Mononuclear cell (primary cell): ENCODE data around the gene PLBD2. TPM values are rescaled to one million over a fixed set of nuclear protein-coding genes. Genes with fewer than 3 reads are reported as not detected.
A peak's percentile ranks its signal among the peaks of the same experiment; 100 is the strongest.

Experiments used
- H3K27me3 ChIP-seq: 2 replicates; pipeline ENCODE4 v1.6.0; 2011; ENCODE audit warnings: low read length, control low read depth; ENCODE audit not compliant: insufficient read depth
- H3K4me1 ChIP-seq: 2 replicates; pipeline ENCODE4 v1.5.1; 2011; ENCODE audit warnings: mild to moderate bottlenecking, low read length, control low read depth; ENCODE audit not compliant: insufficient read depth
- H3K4me3 ChIP-seq: 2 replicates; pipeline ENCODE4 v1.5.1; 2011; ENCODE audit warnings: mild to moderate bottlenecking, low read length, moderate library complexity
- H3K9me3 ChIP-seq: 2 replicates; pipeline ENCODE4 v1.5.1; 2011; ENCODE audit warnings: low read depth, mild to moderate bottlenecking, control low read depth, low read length
- total RNA-seq: library from RNA; depleted of rRNA; stranded (reverse); fragments of >200 nt; gene quantifications from one replicate; pipeline ENCODE4 v1.2.3, GENCODE V29; 2012

The PLBD2 gene, protein sequence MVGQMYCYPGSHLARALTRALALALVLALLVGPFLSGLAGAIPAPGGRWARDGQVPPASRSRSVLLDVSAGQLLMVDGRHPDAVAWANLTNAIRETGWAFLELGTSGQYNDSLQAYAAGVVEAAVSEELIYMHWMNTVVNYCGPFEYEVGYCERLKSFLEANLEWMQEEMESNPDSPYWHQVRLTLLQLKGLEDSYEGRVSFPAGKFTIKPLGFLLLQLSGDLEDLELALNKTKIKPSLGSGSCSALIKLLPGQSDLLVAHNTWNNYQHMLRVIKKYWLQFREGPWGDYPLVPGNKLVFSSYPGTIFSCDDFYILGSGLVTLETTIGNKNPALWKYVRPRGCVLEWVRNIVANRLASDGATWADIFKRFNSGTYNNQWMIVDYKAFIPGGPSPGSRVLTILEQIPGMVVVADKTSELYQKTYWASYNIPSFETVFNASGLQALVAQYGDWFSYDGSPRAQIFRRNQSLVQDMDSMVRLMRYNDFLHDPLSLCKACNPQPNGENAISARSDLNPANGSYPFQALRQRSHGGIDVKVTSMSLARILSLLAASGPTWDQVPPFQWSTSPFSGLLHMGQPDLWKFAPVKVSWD
- 15.3 TPM for total RNA-seq

DNA sequence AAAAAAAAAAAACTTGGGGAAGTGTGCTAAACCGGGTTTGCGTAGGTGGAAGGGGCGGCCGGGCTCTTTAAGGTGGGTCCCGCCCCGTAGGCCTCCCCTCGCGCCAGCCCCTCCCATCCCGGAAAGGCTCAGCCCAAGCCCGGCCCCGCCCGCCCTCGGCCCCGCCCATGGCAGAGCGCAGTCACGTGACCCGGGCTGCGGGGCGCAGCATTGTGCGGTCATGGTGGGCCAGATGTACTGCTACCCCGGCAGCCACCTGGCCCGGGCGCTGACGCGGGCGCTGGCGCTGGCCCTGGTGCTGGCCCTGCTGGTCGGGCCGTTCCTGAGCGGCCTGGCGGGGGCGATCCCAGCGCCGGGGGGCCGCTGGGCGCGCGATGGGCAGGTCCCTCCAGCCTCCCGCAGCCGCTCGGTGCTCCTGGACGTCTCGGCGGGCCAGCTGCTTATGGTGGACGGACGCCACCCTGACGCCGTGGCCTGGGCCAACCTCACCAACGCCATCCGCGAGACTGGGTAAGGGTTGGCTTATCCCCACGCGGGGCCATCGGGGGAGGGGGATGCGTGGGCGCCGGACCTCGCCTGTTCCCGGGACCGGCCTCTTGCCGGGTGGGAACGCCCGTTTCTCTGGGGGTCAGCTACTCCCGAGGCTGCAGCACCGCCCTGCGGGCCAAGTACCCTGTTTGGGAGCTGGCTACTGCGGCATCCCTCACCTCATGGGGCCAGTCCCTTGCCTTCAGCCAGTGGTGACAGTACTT lies at the start of gene PLBD2:
PLBD2 (plus strand) TSS at position 207 of the 752 bp plus-strand sequence; CDS start at position 221, 14 bp downstream.
- Histone ChIP-seq H3K4me3 (peak within 1 kb of the TSS; percentile 63), H3K27me3 (no peaks in the 10 kb centered on the region), H3K4me1 (peaks cover 32% of the 10 kb centered on the region), H3K9me3 (no peaks in the 10 kb centered on the region)

DNA sequence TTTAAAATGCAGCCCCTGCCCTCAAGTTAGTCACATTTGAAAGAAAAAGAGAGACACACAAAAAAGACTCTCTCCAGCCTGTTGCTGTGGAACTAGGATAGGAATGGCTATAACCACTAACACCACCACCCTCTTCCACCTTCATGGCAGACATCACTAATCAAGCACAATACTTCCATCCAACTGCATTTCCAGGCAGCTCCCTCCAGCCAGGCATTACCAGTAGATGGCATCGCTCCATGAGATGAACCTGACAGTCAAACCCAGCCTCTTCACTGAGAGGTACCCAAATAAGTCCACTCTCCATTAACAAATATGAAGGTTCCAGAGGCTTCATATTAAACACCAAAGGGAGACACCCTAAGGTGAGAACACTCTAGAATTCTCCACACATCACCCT lies 47.9 kb upstream of the PLBD2 start:
- no peaks in the 10 kb centered on the region for H3K9me3 ChIP-seq

DNA sequence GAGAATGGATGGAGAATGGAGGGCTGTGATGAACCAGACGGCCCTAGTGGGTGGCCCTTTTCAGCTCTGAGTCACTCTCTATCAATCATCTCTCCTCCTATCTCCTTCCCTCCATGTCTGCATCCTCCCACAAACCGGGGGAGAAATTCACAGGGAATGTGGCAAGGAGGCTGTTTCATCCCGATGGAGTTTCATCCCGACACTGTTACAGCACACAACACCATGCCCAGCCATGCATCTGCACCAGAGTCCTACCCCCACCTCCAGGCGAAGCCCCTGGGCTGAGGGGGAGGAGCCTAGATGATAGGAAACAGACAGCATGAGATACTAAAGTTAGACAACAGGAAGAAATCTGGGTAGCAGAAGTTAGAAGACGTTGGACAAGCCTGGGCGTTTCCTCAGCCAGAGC lies 44.3 kb upstream of the PLBD2 start:
- Histone ChIP-seq H3K9me3 (no peaks in the 10 kb centered on the region), H3K4me3 (no peak overlapping the region), H3K4me1 (no peaks in the 10 kb centered on the region), H3K27me3 (no peaks in the 10 kb centered on the region)

More for the DNA sequence above, 47.9 kb upstream of the PLBD2 start:
- no peak overlapping the region for H3K4me3 ChIP-seq
- H3K4me1 ChIP-seq: no peaks in the 10 kb centered on the region
- H3K27me3 ChIP-seq: no peaks in the 10 kb centered on the region

DNA sequence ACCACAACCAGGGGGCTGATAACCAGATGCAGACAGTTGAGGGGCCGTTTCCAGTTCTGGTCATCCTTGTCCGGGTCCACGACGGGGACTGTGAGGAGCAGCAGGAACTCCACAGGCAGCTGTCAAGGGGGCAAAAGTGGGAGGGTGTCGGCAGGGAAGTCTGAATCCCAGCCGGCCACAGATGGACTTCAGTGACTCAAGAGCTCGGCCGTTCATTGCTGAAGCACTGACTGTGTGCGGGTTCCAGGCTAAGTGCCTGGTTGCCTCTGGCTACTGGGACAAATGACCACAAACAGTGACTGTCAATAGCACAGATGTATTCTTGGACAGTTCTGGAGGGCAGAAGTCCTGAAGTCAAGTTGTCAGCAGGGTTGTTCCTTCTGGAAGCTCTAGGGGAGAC lies 43.0 kb upstream of the PLBD2 start:
- Histone ChIP-seq H3K27me3 (no peaks in the 10 kb centered on the region), H3K4me1 (no peaks in the 10 kb centered on the region), H3K9me3 (no peaks in the 10 kb centered on the region), H3K4me3 (no peak overlapping the region)

DNA sequence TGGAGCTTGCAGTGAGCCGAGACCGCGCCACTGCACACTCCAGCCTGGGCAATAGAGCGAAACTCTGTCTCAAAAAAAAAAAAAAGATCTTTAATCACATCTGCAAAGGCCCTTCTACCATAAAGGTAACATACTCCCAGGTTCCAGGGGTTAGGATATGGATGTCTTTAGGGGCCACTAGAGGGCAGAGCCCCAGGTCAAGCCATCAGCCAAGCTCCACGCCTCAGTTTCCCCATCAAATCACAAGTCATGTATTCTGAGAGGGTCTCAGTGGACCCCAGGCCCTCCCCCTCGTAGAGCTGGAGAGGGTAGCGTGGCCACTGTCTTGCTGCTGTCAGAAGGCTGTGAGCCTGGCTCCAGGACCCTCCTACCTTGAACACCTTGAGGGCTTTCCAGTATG lies 42.2 kb upstream of the PLBD2 start:
- Histone ChIP-seq H3K9me3 (no peaks in the 10 kb centered on the region), H3K4me3 (no peak overlapping the region), H3K4me1 (no peaks in the 10 kb centered on the region), H3K27me3 (no peaks in the 10 kb centered on the region)

DNA sequence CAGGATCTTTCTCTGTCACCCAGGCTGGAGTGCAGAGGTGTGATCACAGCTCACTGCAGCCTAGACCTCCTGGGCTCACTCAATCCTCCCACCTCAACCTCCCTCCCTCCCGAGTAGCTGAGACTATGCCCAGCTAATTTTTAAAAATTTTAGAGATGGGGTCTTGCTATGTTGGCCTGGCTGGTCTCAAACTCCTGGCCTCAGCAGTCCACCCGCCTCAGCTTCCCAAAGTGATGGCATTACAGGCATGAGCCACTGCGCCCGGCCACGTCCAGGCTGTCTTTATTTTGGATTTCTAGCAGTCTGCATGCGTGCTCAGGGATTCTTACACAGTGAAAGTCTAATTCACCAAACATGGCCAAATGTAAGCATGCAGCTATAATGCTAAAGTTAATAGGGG lies 41.3 kb upstream of the PLBD2 start:
- Histone ChIP-seq H3K4me1 (no peaks in the 10 kb centered on the region), H3K27me3 (no peaks in the 10 kb centered on the region), H3K9me3 (no peaks in the 10 kb centered on the region), H3K4me3 (no peak overlapping the region)

DNA sequence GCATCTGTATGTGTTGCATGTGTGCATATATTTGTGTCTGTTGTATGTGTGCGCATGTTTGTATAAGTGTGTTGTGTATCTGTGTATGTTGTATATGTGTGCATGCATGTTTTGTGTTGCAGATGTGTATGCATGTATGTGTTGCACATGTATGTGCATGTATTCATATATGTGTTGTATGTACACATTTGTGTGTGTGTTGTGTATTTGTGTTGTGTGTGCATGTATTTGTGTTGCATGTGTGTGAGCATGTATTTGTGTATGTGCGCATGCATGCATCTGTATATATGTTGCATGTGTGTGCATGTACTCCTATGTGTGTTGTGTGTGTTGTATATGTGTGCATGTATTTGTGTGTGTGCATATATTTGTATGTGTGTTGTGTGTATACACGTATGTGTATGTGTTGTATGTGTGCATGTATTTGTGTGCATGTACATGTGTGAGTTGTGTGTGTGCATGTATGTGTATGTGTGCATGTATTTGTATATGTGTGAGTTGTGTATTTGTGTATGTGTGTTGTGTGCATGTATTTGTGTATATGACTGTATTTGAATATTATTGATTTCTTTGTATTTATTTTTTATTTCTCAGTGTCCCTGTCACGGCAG lies 40.2 kb upstream of the PLBD2 start:
- H3K9me3 ChIP-seq: no peaks in the 10 kb centered on the region
- H3K27me3 ChIP-seq: no peaks in the 10 kb centered on the region
- no peak overlapping the region for H3K4me3 ChIP-seq
- no peaks in the 10 kb centered on the region for H3K4me1 ChIP-seq

DNA sequence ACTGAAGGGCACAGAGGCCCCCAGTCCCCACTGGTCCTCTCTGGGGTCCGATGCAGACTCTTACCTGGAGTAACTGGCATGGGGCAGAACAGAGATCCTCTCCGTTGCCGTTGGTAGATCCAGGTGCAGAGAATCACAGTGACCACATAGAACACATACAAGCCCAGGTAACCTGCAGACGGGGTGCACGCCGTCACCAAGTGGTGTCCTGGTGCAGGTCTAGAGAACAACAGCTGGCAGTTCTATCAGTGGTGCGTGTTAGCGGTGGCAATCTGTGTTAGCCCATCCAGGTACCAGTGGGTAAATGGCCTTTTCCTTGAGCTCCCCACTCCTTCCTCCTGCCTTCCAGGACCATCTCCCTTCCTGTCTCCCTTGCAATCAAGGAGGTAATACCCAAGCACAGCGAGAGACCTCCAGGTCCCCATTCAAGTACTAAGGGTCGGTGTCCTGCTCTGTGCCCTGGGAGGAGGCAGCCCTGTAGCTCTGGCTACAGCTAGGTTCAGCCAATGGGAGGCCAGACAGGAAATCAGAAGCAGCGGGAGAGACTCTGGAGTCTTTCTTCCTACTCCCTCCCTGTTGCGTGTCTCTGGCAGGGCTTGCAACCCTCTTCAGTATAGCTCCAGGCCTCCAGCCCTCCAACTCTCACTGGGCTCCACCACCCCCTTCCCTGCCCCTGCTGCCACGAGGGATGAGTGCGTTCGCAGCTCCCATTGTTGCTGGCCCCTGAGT lies 39.3 kb upstream of the PLBD2 start:
- Histone ChIP-seq H3K4me3 (no peak overlapping the region), H3K9me3 (no peaks in the 10 kb centered on the region), H3K27me3 (no peaks in the 10 kb centered on the region), H3K4me1 (no peaks in the 10 kb centered on the region)

DNA sequence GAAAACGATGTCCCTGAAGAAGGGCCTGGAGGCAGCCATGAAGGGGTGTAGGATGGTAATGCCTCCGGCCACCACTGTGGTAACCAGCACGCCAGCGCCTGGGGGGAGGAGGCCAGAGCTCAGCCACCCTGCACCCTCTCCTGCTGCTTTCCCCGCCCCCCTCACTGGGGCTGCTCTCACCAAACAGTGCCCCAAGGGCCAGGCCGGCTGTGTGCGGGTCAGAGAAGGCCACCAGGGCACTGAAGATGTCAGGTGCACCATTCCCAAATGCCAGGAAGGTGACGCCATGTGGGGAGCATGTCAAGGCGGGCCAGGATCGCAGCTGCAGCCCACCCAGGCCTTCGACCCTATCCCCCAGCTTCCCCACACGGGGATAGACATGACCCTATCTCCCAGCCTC lies 38.0 kb upstream of the PLBD2 start:
- no peak overlapping the region for H3K4me3 ChIP-seq
- H3K9me3 ChIP-seq: no peaks in the 10 kb centered on the region
- no peaks in the 10 kb centered on the region for H3K27me3 ChIP-seq
- no peaks in the 10 kb centered on the region for H3K4me1 ChIP-seq

DNA sequence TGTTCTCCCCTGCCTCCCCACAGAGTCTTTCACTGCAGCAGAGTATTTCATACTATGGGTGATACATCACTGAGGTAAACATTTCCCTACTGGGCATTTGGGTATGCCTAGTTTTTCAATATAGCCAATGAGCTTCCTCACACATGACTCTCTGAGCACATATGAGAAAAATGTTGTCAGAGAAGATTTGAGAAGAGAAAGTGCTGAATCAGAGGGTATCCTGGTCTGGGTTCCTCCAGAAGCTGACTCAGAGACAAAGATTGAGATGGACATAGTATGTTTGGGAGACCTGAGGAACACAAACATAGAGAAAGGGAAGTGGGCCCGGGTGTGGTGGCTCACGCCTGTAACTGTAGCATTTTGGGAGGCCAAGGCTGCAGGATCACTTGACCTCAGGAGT lies 36.0 kb upstream of the PLBD2 start:
- Histone ChIP-seq H3K9me3 (no peaks in the 10 kb centered on the region), H3K4me3 (no peak overlapping the region), H3K4me1 (no peaks in the 10 kb centered on the region), H3K27me3 (no peaks in the 10 kb centered on the region)

DNA sequence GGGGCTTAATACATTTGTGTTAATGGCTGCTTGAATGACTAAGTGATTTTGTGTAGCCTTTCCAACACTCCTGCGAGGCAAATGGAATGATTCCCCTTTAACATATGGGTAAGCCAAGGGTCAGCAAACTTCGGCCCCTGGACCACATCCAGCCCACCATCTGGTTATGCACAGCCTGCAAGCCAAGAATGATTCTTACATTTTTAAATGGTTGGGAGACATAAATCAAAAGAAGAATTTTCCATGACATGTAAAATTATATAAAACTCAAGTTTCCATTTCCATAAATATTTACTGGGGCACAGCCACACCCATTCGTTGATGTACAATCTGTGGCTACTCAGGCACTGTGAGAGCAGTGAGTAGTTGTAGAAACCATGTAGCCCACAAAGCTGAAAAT lies 32.5 kb upstream of the PLBD2 start:
- Histone ChIP-seq H3K4me3 (no peak overlapping the region), H3K9me3 (no peaks in the 10 kb centered on the region), H3K4me1 (no peaks in the 10 kb centered on the region), H3K27me3 (no peaks in the 10 kb centered on the region)

DNA sequence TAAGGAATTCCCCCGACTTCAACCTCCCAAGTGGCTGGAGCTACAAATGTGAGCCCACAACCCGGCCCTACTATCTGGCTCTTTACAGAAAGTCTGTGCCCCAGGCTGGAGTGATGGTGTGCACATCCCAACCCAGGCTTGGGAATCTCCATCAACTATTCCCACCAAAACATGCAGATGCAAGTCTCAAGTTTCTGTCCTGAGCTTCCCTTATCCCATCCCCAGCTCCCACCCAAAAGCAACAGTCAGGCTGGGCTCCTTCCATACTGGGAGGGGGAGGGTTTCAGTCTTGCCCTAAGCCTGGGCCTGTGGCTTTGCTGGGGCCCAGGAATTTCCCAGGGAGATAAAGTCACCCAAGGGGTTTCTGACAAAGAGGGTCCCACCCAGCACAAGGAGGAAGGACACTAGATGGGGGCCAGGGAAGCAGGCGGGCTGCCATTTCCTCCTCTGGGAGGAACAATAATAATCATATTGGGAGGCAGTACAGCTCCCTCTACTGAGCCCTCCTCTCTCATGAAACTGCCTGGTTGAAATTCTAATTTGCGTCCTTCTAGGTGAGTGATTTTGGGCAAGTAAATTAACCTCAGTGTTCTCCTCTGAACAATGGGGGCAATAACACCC lies 31.5 kb upstream of the PLBD2 start:
- Histone ChIP-seq H3K4me3 (no peak overlapping the region), H3K4me1 (peaks cover 2% of the 10 kb centered on the region), H3K27me3 (no peaks in the 10 kb centered on the region), H3K9me3 (no peaks in the 10 kb centered on the region)

DNA sequence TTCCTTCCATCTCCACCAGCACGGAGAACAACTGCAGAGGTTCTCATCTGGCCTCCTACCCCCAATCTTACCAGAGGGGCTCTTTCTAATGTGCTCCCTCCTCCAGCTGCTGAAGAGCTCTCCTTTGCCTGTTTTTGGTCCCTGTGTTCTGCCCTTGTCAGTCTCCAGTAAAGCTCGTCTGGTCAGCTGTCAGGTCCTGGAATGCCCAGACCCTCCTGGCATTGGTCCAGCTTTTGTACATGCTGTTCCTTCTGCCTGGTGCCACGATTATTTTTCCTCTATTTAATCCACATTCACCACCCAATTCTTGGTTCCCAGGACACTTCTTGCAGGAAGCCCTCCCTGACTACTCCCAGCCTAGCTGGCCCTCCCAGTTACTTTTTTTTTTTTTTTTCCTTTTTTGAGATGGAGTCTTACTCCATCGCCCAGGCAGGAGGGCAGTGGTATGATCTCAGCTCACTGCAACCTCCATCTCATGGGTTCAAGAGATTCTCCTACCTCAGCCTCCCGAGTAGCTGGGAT lies 30.0 kb upstream of the PLBD2 start:
- H3K4me3 ChIP-seq: no peak overlapping the region
- no peaks in the 10 kb centered on the region for H3K27me3 ChIP-seq
- H3K9me3 ChIP-seq: no peaks in the 10 kb centered on the region
- H3K4me1 ChIP-seq: peaks cover 17% of the 10 kb centered on the region
